H9 (cell line): ENCODE results near the gene JPT2. TPM values are rescaled to one million over a fixed set of nuclear protein-coding genes. Genes with fewer than 3 reads are reported as not detected.
A peak's percentile ranks its signal among the peaks of the same experiment; 100 is the strongest.

Experiments
- DNase-seq: peaks from one replicate; pipeline ENCODE4 v3.0.0-alpha.2; 2017
- H2AFZ ChIP-seq: one replicate; pipeline ENCODE4 v1.6.1; 2013; ENCODE audit warnings: mild to moderate bottlenecking, low read length, control low read depth, moderate library complexity
- H2AK5ac ChIP-seq: 2 replicates; pipeline ENCODE4 v1.6.1; 2013; ENCODE audit warnings: low read length, control low read depth, mixed read lengths; ENCODE audit not compliant: insufficient read length
- H2BK120ac ChIP-seq: one replicate; pipeline ENCODE4 v1.6.1; 2013; ENCODE audit warnings: low read depth, mild to moderate bottlenecking, low read length, control low read depth, inconsistent platforms; ENCODE audit not compliant: poor library complexity, severe bottlenecking
- H2BK12ac ChIP-seq: 2 replicates; pipeline ENCODE4 v1.6.1; 2013; ENCODE audit warnings: low read length, control low read depth, mixed read lengths, low read depth; ENCODE audit not compliant: insufficient read length
- H2BK15ac ChIP-seq: 2 replicates; pipeline ENCODE4 v1.6.1; 2013; ENCODE audit warnings: low read depth, low read length, control low read depth
- H2BK20ac ChIP-seq: one replicate; pipeline ENCODE4 v1.6.1; 2013; ENCODE audit warnings: low read depth, mild to moderate bottlenecking, low read length, control low read depth, inconsistent platforms; ENCODE audit not compliant: poor library complexity, severe bottlenecking
- H2BK5ac ChIP-seq: 2 replicates; pipeline ENCODE4 v1.6.1; 2013; ENCODE audit warnings: low read length, control low read depth, mixed read lengths; ENCODE audit not compliant: insufficient read length
- H3K14ac ChIP-seq: 2 replicates; pipeline ENCODE4 v1.6.1; 2013; ENCODE audit warnings: low read length, control low read depth; ENCODE audit not compliant: insufficient read depth
- H3K18ac ChIP-seq: 2 replicates; pipeline ENCODE4 v1.6.1; 2013; ENCODE audit warnings: low read depth, mild to moderate bottlenecking, mixed read lengths, low read length, control low read depth; ENCODE audit not compliant: insufficient read length
- H3K23ac ChIP-seq: 2 replicates; pipeline ENCODE4 v1.6.1; 2013; ENCODE audit warnings: low read length, control low read depth, mixed read lengths, low read depth; ENCODE audit not compliant: insufficient read length
- H3K23me2 ChIP-seq: 2 replicates; pipeline ENCODE4 v1.6.1; 2013; ENCODE audit warnings: low read depth, mild to moderate bottlenecking, mixed read lengths, low read length, control low read depth; ENCODE audit not compliant: insufficient read length, poor library complexity, severe bottlenecking
- H3K27ac ChIP-seq: 2 replicates; pipeline ENCODE4 v1.5.1; 2013; ENCODE audit warnings: low read length, control low read depth, mixed read lengths, low read depth; ENCODE audit not compliant: insufficient read length
- H3K27me3 ChIP-seq: 2 replicates; pipeline ENCODE4 v1.6.1; 2013; ENCODE audit warnings: low read length, control low read depth, inconsistent platforms; ENCODE audit not compliant: insufficient read depth
- H3K4ac ChIP-seq: 2 replicates; pipeline ENCODE4 v1.6.1; 2013; ENCODE audit warnings: low read depth, mild to moderate bottlenecking, control low read depth, inconsistent platforms, low read length, moderate library complexity
- H3K4me1 ChIP-seq: 2 replicates; pipeline ENCODE4 v1.6.1; 2013; ENCODE audit warnings: low read length, control low read depth, inconsistent platforms; ENCODE audit not compliant: insufficient read depth
- H3K4me2 ChIP-seq: 2 replicates; pipeline ENCODE4 v1.6.1; 2013; ENCODE audit warnings: low read length, control low read depth, mixed read lengths; ENCODE audit not compliant: insufficient read length, insufficient read depth
- H3K56ac ChIP-seq: 2 replicates; pipeline ENCODE4 v1.6.1; 2013; ENCODE audit warnings: low read depth, mild to moderate bottlenecking, mixed read lengths, low read length, control low read depth; ENCODE audit not compliant: insufficient read length
- H3K79me1 ChIP-seq: 2 replicates; pipeline ENCODE4 v1.6.1; 2013; ENCODE audit warnings: low read depth, mild to moderate bottlenecking, moderate library complexity, low read length, control low read depth, inconsistent platforms; ENCODE audit not compliant: insufficient read depth, poor library complexity, severe bottlenecking
- H3K79me2 ChIP-seq: 2 replicates; pipeline ENCODE4 v1.6.1; 2013; ENCODE audit warnings: low read length, control low read depth, inconsistent platforms; ENCODE audit not compliant: insufficient read depth
- H3K9ac ChIP-seq: 2 replicates; pipeline ENCODE4 v1.6.1; 2013; ENCODE audit warnings: low read length, control low read depth, mixed read lengths; ENCODE audit not compliant: insufficient read length; ENCODE audit errors: extremely low read depth
- H3K9me3 ChIP-seq: one replicate; pipeline ENCODE4 v1.6.1; 2013; ENCODE audit warnings: low read depth, low read length, inconsistent platforms; ENCODE audit not compliant: control insufficient read depth
- H3T11ph ChIP-seq: one replicate; pipeline ENCODE4 v1.6.1; 2013; ENCODE audit warnings: mild to moderate bottlenecking, low read length, control low read depth, inconsistent platforms
- H4K20me1 ChIP-seq: one replicate; pipeline ENCODE4 v1.6.1; 2013; ENCODE audit not compliant: control insufficient read depth, insufficient read length, insufficient read depth
- H4K5ac ChIP-seq: 2 replicates; pipeline ENCODE4 v1.6.1; 2013; ENCODE audit warnings: low read depth, mild to moderate bottlenecking, mixed read lengths, low read length, control low read depth; ENCODE audit not compliant: insufficient read length
- H4K8ac ChIP-seq: replicated peaks from 2 replicates; pipeline ENCODE4 v1.6.1; 2013; ENCODE audit warnings: low read length, control low read depth, mixed read lengths, low read depth; ENCODE audit not compliant: insufficient read length
- H4K91ac ChIP-seq: 2 replicates; pipeline ENCODE4 v1.6.1; 2013; ENCODE audit warnings: low read depth, mild to moderate bottlenecking, moderate library complexity, mixed read lengths, low read length, control low read depth; ENCODE audit not compliant: insufficient read length
- H3K27ac Mint-ChIP-seq, 3 experiments: 2 replicates in 2 of 3; 3 replicates in 1 of 3; pipeline ENCODE4 v1.8.0; 2020 to 2021; ENCODE audit warnings: mixed read lengths in 3 of 3, mild to moderate bottlenecking in 1 of 3, moderate library complexity in 1 of 3
- H3K27me3 Mint-ChIP-seq: 2 replicates; pipeline ENCODE4 v1.8.0; 2021; ENCODE audit warnings: low read depth, mild to moderate bottlenecking, moderate library complexity, mixed read lengths
- H3K36me3 Mint-ChIP-seq, 3 experiments: 2 replicates in 2 of 3; 3 replicates in 1 of 3; pipeline ENCODE4 v1.8.0; 2020 to 2021; ENCODE audit warnings: low read depth in 3 of 3, mixed read lengths in 3 of 3; ENCODE audit not compliant: insufficient read depth in 1 of 3
- H3K4me1 Mint-ChIP-seq, 2 experiments: 2 replicates each; pipeline ENCODE4 v1.8.0; 2020; ENCODE audit warnings: mixed read lengths in 2 of 2
- H3K4me3 Mint-ChIP-seq, 2 experiments: 2 replicates in 1 of 2; 3 replicates in 1 of 2; pipeline ENCODE4 v1.8.0; 2020 to 2021; ENCODE audit warnings: mild to moderate bottlenecking in 2 of 2, mixed read lengths in 2 of 2, moderate library complexity in 1 of 2
- H3K9me3 Mint-ChIP-seq, 2 experiments: 2 replicates in 1 of 2; 3 replicates in 1 of 2; pipeline ENCODE4 v1.8.0; 2020; ENCODE audit warnings: mild to moderate bottlenecking in 2 of 2, mixed read lengths in 2 of 2, moderate library complexity in 1 of 2
- WGBS: extraction: QIAGEN DNeasy Blood & Tissue Kit; methylation state at CpG from one replicate; pipeline ENCODE4 v1.1.7; 2013; ENCODE audit warnings: missing lambda C conversion rate, low lambda C conversion rate, mixed read lengths; ENCODE audit not compliant: insufficient read length; ENCODE audit errors: extremely low coverage; 5-methylcytosine and 5-hydroxymethylcytosine counted together
- total RNA-seq: library from RNA; stranded (reverse); gene quantifications from 2 replicates; pipeline ENCODE4 v1.2.1, GENCODE V29; 2021
- TF ChIP-seq, protein P1 (sequence below): fragments of 200-600 bp; sonication (generic); conservative IDR thresholded peaks from 3 replicates; pipeline ENCODE4 v1.8.0; 2021; ENCODE audit warnings: antibody characterized with exemption, mild to moderate bottlenecking

JPT2 gene
- total RNA-seq, 1 experiment from 2014 or later: 206 TPM

- Histone ChIP-seq H3K9ac (no peak overlapping the region), H3K23ac (no peak overlapping the region), H3K18ac (no peak overlapping the region), H2BK5ac (no peak overlapping the region), H2BK12ac (no peak overlapping the region), H3K27me3 (no peaks in the 10 kb centered on the region; the same call in 1 of the 2 replicates), H2BK120ac (no peak overlapping the region), H2BK20ac (no peak overlapping the region), H3K9me3 (no peaks in the 10 kb centered on the region), H2AFZ (no peak overlapping the region), H3K14ac (no peak overlapping the region), H4K20me1 (no peaks in the 10 kb centered on the region), H2BK15ac (no peak overlapping the region), H3K4me1 (no peaks in the 10 kb centered on the region; the same call in 1 of the 2 replicates), H3K79me2 (peaks cover 44% of the 10 kb centered on the region; the same call in 1 of the 2 replicates), H3K56ac (no peak overlapping the region), H4K5ac (no peak overlapping the region), H3K79me1 (peaks cover 6% of the 10 kb centered on the region), H3K23me2 (no peaks in the 10 kb centered on the region), H3K4me2 (no peak overlapping the region), H3T11ph (no peak overlapping the region), H3K27ac (no peak overlapping the region), H3K4ac (no peak overlapping the region), H4K91ac (no peak overlapping the region), H4K8ac (no peak overlapping the region), H2AK5ac (no peak overlapping the region)
- DNase-seq: no peak
- Mint-ChIP-seq H3K27me3 (no peaks in the 10 kb centered on the region), H3K4me1 (no peaks in the 10 kb centered on the region), H3K27ac (peak overlapping the region in 1 of 3 experiments; percentile 8; a peak in 3 of 7 replicates), H3K9me3 (no peaks in the 10 kb centered on the region), H3K36me3 (peaks cover 35 to 85% (median 84%) of the 10 kb centered on the region in 3 experiments), H3K4me3 (no peak overlapping the region)
- TF ChIP-seq, protein P1, sequence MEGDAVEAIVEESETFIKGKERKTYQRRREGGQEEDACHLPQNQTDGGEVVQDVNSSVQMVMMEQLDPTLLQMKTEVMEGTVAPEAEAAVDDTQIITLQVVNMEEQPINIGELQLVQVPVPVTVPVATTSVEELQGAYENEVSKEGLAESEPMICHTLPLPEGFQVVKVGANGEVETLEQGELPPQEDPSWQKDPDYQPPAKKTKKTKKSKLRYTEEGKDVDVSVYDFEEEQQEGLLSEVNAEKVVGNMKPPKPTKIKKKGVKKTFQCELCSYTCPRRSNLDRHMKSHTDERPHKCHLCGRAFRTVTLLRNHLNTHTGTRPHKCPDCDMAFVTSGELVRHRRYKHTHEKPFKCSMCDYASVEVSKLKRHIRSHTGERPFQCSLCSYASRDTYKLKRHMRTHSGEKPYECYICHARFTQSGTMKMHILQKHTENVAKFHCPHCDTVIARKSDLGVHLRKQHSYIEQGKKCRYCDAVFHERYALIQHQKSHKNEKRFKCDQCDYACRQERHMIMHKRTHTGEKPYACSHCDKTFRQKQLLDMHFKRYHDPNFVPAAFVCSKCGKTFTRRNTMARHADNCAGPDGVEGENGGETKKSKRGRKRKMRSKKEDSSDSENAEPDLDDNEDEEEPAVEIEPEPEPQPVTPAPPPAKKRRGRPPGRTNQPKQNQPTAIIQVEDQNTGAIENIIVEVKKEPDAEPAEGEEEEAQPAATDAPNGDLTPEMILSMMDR: no peak
- no CpG with 5 or more reads among the region's 17 CpGs for WGBS
These were observed 9.6 kb downstream of the JPT2 start for GRCh38 chr16:1687427-1688316.
